A172 (cell line): ENCODE measurements around the gene THAP3. TPM values are rescaled to one million over a fixed set of nuclear protein-coding genes. Genes with fewer than 3 reads are reported as not detected.
"Not testable (repeated sequence)": the region's sequence is repeated elsewhere in the genome, so short reads cannot be mapped to it uniquely, and the experiment has no call there.

Experiments used
- DNase-seq: peaks from one replicate; pipeline ENCODE4 v3.0.0-alpha.2; 2015; ENCODE audit warnings: low spot score
- total RNA-seq: library from RNA; depleted of rRNA; stranded (reverse); fragments of >200 nt; shearing (Covaris generic); gene quantifications from 2 replicates; pipeline ENCODE4 v1.2.3, GENCODE V29; 2014

Gene THAP3
- total RNA-seq, 1 experiment from 2014 or later, result 21.3 TPM

GRCh38 chr1:6591222-6591621 lies 33.4 kb upstream of the THAP3 start:
- DNase-seq, result no peak

- no peak for DNase-seq
Measured at GRCh38 chr1:6591644-6592043, 33.0 kb upstream of the THAP3 start.

- no peak for DNase-seq
Measured at GRCh38 chr1:6592441-6592840, 32.2 kb upstream of the THAP3 start.

- no peak for DNase-seq
Measured at GRCh38 chr1:6592865-6593593, 31.6 kb upstream of the THAP3 start.

GRCh38 chr1:6593810-6594209 lies 30.9 kb upstream of the THAP3 start:
- DNase-seq, result no peak

- no peak for DNase-seq
Measured at GRCh38 chr1:6594977-6595740, 29.5 kb upstream of the THAP3 start.

GRCh38 chr1:6596351-6596750 lies 28.3 kb upstream of the THAP3 start:
- DNase-seq, result no peak

- DNase-seq, result no peak
Measured at GRCh38 chr1:6596886-6597776, 27.5 kb upstream of the THAP3 start.

- DNase-seq, result no peak
Measured at GRCh38 chr1:6597777-6598131, 26.9 kb upstream of the THAP3 start.

GRCh38 chr1:6599141-6599975 lies 25.3 kb upstream of the THAP3 start:
- DNase-seq, result no peak

GRCh38 chr1:6599991-6600390 lies 24.7 kb upstream of the THAP3 start:
- not testable (repeated sequence) for DNase-seq

- no peak for DNase-seq
Measured at GRCh38 chr1:6600410-6601048, 24.1 kb upstream of the THAP3 start.

GRCh38 chr1:6601049-6601922 lies 23.4 kb upstream of the THAP3 start:
- peak; percentile 83 for DNase-seq

- DNase-seq, result no peak
Measured at GRCh38 chr1:6601923-6602668, 22.6 kb upstream of the THAP3 start.

- DNase-seq, result peak; percentile 52
Measured at GRCh38 chr1:6602669-6603237, 21.9 kb upstream of the THAP3 start, which contains the start of gene KLHL21. Gene KLHL21, minus strand, starts transcription at chr1:6602869. Its CDS starts 52 bp downstream, at chr1:6602817.

GRCh38 chr1:6603238-6603914 lies 21.3 kb upstream of the THAP3 start:
- peak; percentile 27 for DNase-seq

- peak; percentile 8 for DNase-seq
Measured at GRCh38 chr1:6603915-6604558, 20.6 kb upstream of the THAP3 start.
